NCI-H146 treated with DMSO at 0.1 percent for 48 hours (cell line): Measurements from ENCODE around the gene TXNRD1.
A peak's percentile ranks its signal among the peaks of the same experiment; 100 is the strongest.
"Not testable (repeated sequence)": the region's sequence is repeated elsewhere in the genome, so short reads cannot be mapped to it uniquely, and the experiment has no call there.

Experiments
- DNase-seq: peaks from one replicate; lab custom pipeline; 2025; ENCODE audit not compliant: unreplicated experiment; lab: John Stamatoyannopoulos, UW

Gene TXNRD1

DNA sequence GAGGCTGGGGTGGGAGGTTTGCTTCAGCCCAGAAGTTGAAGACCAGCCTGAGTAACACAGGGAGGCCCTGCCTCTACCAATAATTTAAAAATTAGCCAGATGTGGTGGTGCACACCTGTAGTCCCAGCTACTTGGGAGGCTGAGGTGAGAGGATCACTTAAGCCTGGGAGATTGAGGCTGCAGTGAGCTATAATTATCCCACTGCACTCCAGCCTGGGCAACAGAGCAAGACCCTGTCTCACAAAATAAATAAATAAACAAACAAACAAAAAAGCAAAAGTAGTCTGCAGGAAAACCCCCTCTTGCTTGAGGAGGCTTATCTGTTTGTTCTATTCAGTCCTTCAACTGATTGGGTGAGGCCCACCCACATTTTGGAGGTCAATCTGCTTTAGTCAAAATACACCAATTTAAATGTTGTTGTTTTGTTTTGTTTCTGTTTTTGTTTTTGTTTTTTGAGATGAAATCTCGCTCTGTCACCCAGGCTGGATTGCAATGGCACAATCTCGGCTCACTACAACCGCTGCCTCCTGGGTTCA is 24.9 kb upstream of the TXNRD1 start:
- no peak for DNase-seq

DNA sequence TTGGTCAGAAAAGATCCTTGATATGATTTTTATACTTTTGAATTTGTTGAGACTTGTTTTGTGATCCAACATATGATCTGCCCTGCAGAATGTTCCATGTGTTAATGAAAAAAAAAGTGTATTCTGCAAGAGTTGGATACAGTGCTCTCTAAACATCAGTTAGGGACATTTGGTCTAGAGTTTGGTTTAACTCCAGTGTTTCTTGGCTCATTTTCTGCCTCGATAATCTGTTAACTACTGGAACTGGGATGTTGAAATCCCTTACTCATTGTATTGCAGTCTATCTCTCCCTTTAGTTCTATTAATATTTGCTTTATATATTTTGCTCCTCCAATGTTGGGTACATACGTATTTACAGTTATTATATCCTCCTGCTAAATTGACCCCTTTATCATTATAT is 18.3 kb upstream of the TXNRD1 start:
- no peak for DNase-seq

DNA sequence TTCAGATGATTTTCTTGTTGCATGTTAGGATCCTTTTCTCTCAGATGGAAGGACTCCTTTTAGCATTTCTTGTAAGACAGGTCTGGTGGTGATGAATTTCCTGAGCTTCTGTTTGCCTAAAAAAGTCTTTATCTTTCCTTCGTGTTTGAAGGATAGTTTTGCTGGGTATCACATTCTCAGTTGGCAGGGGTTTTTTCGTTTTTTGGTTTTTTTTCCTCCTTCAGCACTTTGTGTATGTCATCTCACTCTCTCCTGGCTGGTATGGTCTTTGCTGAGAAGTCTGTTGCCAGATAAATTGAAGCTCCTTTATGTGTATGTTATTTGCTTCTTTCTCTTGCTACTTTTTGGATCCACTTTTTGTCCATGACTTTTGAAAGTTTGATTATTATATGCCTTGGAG is 15.6 kb upstream of the TXNRD1 start:
- DNase-seq = no peak

GRCh38 chr12:104201238-104202001 is 14.2 kb upstream of the TXNRD1 start:
- DNase-seq = peak; percentile 57

- no peak for DNase-seq
Observed at GRCh38 chr12:104204690-104205480, 10.7 kb upstream of the TXNRD1 start.

- no peak for DNase-seq
Observed at GRCh38 chr12:104207416-104208205, 8.0 kb upstream of the TXNRD1 start.

DNA sequence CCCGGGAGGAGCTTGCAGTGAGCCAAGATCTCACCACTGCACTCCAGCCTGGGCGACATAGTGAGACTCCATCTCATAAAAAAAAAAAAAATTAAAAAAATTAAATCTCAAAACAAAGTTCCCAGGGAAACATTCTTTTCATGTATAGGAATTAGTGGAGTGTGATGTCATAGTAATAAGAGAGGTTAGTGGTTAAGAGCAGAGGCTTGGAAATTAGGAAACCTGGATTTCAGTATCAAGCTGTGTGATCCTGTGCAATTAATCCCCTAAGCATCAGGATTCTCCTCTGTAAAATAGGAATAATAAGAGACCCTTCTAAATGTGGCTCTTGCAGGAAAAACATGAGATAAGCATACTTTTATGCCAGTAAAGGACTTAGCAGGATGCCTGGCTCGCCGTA is 3.1 kb upstream of the TXNRD1 start:
- DNase-seq = no peak

- no peak for DNase-seq
Observed at GRCh38 chr12:104213952-104214351, 1.6 kb upstream of the TXNRD1 start.

DNA sequence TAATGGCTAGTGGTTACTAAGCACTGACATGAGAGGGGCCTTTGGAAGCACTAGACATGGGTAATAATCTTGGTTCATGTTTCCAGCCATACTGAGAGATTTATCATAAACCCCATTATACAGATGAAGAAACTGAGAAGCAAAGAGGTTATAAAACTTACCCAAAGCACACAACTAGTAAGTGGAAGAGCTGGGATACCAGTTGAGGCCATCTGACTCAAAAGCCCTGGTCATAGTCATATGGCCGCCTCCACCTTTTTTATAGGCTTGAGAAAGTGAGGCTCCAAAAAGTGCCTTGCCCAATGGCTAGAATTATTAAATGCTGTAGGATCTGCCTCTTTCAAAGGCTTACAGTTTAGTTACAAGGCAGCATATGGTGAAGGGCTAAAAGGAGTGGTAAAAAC is 944 bp downstream of the TXNRD1 start:
- no peak for DNase-seq

DNA sequence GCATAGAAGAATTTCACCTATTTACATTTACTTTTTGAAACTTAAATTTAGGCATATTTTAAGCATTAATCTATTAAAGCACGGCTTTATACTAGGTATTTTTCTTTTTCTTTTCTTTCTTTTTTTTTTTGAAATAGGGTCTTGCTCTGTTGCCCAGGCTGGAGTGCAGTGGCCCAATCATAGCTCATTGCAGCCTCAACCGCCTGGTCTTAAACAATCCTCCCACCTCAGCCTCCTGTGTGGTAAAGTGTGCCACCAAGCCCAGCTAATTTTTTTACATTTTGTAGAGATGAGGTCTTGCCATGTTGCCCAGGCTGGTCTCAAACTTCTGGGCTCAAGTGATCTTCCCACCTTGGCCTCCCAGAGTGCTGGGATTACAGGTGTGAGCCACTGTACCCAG is 2.9 kb downstream of the TXNRD1 start:
- DNase-seq = not testable (repeated sequence)

DNA sequence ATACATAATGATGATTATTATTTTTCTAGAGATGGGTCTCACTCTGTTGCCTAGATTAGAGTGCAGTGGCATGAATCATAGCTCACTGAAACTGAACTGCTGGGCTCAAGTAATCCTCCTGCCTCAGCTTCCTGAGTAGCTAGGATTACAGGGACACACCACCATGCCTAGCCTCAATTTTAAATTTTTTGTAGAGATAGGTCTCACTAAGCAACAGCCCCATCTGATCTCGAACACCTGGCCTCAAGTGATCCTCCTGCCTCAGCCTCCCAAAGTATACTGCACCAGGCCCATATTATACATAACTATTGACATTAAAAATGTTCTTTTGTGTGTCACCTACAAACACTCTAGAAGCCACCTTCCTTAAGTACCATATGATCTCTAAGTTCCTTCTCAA is 3.4 kb downstream of the TXNRD1 start:
- DNase-seq = no peak

GRCh38 chr12:104219361-104219892 is 3.8 kb downstream of the TXNRD1 start:
- DNase-seq = no peak

DNA sequence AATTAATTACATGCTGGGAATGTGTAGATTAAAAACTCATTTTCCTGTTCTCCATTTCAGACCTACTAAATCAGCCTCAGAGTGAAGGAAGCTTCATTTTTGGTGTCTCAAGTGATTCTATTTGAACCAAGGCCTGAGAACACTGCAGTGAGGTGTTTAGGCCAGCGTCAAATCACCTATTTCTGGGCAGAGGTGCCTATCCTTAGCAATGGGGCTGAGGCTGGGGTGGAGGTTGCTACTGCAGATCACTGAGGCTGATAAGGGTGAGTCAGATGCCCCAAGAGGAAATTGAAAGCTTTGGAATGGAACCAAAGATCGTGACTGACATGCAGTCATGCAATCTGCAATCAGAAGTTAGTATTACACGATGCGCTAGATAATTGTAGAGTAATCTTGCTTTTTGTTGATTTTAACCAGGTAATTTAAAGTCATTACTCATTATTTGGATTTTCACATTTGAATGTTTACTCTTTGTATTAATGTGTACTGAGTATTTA is 4.4 kb downstream of the TXNRD1 start:
- peak; percentile 90 for DNase-seq

GRCh38 chr12:104220931-104221330 is 5.4 kb downstream of the TXNRD1 start:
- DNase-seq = no peak

GRCh38 chr12:104222976-104223375 is 7.4 kb downstream of the TXNRD1 start:
- no peak for DNase-seq

DNA sequence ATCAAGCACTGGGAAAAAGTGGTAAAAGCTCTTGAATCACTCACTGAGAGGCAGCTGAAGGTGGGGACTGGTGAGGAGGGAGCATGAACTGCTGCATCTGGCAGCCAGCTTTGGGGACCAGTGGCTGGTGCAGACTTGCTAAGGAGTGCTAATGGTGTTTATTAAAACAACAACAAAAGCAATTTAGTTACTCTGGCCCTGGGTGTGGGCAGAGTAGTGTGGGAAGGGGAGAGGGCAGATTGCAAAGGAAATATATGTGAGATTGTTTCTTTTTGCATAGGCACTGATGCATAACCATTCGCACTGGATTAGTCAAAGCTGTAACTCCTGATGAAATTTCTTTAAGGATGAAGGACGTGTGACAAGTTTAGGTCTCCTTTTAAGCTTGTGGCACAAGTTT is 8.1 kb downstream of the TXNRD1 start:
- no peak for DNase-seq

DNA sequence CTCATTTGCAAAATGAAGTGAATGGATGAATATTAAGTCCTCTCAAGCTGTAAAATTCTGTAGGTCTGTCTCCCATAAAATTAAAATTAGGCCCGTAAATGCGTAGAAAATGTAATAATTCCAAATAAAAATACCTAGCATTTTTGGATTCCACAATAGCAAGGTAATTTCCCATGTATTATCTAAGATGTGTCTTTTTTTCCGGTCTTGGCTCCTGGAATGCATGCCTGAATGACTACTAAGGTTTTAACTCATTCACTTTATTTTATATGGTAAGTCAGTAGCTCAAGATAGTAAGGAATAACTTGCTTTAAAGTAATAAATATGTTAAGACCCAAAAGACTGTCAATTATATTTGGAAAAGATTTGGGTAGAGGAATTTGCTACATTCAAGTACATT is 11.1 kb downstream of the TXNRD1 start:
- no peak for DNase-seq

DNA sequence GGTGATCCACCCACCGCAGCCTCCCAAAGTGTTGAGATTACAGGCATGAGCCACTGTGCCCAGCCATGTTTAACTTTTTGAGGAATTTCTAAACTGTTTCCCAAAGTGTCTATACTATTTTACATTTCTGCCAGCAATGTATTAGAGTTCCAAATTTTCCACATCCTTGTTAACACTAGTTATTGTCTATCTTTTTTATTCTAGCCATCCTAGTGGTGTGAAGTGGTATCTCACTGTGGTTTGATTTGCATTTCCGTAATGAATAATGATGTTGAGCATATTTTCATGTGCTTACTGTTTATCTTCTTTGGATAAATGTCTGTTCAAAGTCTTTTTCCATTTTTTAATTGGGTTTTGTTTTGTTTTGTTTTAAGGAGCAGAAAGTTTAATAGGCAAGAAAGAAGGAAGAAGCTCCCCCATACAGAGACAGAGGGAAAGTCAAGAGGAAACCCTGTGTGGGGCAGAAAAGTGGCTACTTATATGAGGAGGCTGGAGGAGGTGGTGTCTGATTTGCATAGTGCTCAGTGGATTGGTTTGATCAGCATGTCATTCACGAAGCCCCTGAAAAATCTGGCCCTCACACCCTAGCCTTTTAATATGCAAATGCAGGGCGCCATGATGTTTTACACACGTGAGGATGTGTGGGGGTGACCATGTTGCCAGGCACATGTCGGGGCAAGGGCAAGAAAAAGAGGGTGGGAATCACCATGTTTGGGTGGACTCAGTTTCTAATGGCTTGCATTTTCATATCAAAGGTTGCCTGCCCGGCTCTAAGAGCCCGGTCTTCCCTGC is 14.9 kb downstream of the TXNRD1 start:
- no peak for DNase-seq

DNA sequence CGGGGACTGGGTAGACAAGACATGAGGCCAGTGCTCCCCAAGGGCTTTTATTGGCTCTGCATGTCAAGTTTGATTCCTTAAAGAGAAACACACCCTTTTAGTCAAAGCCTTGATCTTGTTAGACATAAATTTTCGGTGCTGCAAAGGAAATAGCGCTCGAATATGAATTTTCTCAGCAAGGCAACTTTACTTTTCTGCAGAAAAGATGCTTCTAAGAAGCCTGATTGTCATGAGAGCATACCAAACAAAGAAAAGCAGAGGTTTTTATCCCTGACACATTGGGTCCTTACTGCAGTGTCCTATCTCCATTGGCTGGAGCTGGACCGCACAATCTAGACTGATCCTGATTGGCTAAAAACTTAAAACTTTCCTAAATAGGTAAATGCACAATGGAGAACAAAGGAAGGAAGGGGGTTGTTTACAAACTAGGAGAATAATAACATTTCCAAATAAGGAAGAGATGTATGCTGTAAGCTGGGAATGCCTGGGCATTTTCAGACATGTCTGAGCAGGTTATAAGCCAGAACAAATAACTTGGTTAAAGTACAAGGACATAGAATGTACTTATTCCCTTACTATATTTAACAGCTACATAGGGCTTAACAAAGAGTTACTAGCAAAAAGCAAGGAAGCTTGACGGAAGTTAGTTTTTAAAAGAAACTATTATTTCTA is 17.2 kb downstream of the TXNRD1 start:
- no peak for DNase-seq
